Stimulated activated CD4-positive, alpha-beta T cell treated with anti-CD3 and anti-CD28 coated beads, Interleukin-15, amount 100 ng/mL, for 24 hours (primary cell): Measurements from ENCODE around the gene TRPT1.
A peak's percentile ranks its signal among the peaks of the same experiment; 100 is the strongest.

ENCODE experiments used
- DNase-seq: peaks from one replicate; pipeline ENCODE4 v3.0.0-alpha.2; 2020

TRPT1 gene

DNA sequence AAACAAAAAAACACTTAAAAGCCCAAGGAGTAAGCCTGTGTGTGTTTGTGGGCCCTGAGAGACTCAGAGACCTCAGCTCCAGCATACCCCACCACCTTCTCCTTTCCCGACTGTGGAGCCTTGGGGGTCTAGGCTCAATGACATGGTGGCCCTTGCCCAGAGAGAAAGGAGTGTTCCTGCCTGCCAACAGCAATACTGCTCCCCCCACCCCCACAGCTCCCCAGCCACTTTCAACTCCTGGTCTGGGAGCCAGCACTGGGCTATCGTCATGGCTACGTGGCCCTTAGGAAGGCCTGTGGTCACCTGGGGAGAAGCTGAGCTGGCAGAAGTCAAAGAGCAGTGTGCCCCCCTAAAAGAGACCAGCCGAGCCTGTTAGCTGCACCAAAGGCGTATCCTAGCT is 18.1 kb upstream of the TRPT1 start:
- no peak for DNase-seq

DNA sequence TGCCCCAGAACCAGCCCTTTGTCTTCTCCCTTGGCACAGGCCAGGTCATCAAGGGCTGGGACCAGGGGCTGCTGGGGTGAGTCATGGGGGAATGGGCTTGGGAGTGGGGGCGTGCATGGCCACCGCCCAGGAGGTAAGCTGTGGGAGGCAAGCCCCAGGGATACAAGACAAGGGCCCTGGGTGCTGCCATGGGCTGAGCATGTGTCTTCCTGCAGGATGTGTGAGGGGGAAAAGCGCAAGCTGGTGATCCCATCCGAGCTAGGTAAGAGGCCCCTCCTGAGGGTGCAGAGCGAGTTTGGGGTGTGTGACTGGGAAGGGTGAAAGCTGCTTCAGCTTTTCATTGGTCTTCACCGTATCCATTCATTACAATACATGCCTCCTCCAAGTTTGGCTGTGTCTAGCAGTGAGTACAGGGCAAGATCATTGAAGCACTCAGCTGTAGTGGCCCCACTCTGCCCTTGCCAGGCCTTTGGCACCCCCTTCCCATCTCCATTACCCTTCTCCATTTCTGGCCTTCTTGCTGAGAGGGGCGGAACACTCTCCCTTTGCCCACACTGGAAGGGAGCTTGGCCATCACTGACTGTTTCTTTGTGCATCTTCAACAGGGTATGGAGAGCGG is 17.4 kb upstream of the TRPT1 start:
- no peak for DNase-seq

DNA sequence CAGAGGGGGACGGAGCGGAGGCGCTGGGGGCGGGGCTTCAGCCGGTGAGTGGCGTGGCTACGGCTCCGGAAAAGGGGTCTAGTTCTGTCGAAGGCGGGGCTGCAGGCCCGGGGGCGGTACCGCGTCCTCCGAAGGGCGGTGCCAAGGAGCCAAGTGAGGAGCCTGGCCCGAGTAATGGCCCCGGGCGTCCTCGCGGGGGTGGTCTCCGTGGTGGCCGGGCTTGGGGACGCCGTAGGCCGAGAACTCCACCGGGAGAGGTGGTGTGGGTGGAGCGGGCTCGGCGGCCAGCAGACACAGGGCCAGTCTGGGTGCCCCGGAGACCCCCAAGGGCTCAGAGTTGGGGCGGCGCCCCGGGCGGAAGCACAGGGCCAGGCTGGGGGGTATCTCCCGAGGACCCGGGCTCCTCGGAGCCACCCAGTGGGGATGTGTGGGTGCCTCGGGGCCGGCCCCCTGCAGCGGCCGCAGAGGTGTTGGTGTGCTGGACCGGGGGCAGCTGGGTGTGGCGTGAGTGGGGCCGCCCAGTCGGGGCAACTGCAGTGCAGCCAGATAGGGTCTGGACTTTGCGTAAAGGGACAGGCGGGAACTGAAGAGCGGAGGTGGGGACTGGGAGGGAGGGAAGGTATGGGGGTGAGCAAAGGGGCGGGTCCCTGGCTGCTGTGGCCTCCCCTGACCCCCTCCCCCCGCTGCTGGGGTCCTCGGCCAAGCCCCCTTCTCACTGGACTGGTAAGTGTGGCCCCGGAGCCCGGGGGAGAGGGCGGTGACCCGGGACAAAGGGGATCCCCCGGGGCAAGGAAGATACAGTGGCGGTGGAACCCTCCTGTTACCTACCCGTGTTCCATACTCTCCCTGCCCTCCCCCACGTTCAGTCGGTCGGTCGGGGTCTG is 15.7 kb upstream of the TRPT1 start:
- DNase-seq, result peak; percentile 49

DNA sequence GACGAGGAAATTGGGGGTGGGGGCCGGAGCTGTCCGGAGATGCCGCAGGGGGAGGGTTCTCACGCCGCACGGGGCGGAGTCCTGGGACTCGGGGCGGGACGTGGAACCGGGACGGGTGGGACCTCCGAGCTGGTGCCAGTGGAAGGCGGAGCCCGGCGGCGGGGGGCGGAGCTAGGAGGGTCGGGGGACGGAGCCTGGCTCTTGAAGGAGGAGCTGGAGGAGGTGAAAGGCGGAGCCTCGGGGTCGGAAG is 15.2 kb upstream of the TRPT1 start:
- peak; percentile 100 for DNase-seq

DNA sequence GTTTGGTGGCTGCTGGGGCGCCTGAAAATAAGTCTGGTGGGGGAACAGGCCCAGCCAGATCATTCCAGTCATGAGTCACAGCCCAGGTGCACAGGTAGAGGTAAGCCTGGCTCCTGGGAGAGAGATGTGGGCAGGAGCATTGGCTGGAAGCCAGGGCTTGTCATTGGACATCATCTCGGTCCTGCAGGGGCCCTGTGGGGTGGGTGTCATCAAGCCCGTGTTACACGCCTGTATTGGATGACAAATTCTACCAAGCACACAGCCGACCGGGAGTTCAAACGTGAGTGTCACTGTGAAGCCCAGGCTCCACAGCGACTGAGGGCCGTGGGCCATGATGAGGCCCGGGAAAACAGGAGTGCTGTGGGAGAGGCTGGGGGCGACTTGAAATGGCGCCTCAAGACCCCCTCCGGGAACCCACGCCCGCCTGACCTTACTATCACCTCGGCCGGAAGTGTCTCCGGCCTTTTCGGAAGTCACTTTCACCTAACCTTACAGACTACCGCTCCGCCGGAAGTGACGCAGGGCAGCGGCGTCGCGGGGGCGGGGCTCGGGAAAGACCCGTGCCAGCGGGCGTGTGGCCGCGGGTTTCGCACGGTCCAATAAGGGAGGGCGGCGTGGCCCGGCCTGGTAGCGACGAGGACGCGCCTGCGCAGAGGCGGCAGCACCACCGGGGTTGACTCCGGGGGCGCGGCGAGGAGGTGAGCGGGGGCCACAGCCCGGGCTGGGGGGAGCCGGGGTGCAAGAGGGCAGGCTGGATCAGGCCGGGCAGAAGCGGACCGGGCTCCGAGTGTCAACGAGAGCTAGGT is 14.7 kb upstream of the TRPT1 start, which contains the start of gene FKBP2:
Gene FKBP2 (plus strand): TSS at position 661 of the 806 bp plus-strand sequence. CDS start 1,293 bp downstream, outside the sequence.
- DNase-seq, result peak; percentile 98

DNA sequence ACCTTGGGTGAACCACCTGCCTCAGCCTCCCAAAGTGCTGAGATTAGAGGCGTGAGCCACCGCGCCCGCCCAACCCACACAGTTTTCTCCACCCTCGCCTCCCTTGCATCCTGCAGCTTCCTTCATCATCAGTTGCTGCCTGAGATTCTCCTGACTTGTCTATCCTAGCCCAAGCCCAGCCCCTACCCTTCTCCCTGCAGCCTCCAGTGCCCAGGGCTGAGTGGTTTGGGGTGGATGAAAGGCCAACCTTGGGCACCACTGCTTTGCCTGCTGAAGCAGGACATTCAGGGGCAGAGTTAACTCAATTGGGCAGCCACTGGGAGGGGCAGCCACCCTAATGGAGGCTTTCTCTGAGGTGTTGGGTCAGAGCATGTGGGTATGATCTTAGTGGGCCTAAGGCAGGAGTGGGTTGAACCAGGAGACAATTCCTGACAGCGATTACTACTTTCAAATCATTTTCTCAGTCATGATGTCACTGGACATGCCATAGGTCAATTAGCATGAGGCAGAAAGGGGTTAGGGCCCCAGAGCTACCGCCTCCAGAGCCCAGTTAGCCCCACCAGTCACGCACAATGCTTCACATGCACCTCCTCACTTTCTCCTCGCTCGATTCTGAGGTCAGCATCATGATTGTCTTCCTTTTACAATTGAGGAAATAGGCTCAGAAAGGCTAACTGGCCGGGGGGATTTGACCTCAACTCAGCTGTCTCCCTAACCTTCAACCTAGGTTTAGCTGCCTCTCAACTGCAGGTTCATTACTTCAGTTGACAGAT is 13.9 kb upstream of the TRPT1 start:
- no peak for DNase-seq

DNA sequence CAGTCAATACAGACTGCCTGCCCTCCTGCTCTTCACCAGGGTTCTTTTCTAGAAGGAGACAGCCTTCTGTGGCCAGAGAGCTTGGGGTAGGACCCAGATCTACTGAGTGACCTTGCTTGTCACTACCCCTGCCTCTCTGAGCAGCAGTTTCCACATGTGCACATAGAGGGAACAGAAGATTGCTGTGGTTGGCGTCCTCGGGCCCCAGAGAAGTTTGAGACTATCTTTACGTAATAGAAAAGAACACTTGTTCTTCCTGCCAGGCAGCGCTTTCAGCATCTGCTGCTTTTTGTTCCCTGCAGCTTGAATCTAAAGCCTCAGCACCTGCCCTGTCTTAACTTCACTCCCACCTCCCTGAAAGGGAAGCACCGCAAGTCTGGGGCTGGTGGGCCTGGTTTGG is 13.0 kb upstream of the TRPT1 start:
- DNase-seq, result no peak

DNA sequence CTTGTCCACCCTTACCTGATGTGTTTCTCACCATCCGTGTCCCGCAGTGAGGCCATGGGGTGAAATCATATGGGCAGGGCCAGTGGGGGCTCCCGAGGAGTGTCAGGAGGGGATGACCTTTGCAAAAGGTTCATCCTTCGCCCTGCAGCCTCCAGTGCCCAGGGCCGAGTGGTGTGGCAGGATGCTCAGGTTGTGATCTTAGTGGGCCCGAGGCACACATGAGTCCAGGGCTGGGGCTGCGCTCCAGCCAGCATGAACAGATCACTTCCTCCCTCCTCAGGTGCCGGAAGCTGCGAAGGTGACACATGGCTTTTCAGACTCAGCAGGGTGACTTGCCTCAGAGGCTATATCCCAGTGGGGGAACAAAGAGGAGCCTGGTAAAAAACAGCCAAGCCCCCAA is 12.1 kb upstream of the TRPT1 start:
- no peak for DNase-seq

DNA sequence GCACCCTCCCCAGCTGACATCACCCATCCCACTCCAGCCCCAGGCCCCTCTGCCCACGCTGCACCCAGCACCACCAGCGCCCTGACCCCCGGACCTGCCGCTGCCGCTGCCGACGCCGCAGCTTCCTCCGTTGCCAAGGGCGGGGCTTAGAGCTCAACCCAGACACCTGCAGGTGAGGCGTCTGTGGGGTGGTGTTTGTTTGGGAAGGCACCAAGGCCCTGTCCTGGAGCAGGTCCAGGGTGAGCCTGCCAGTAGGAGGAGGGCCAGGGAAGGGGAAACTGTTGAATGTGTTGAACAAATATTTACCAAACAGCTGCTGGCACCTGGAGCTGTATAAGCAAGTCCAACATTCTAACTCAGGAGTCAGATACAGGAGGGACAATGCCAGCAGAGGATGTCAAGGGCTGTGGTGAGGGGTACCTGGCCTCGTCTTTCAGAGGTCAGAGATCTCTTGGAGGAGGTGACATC is 11.5 kb upstream of the TRPT1 start:
- no peak for DNase-seq

DNA sequence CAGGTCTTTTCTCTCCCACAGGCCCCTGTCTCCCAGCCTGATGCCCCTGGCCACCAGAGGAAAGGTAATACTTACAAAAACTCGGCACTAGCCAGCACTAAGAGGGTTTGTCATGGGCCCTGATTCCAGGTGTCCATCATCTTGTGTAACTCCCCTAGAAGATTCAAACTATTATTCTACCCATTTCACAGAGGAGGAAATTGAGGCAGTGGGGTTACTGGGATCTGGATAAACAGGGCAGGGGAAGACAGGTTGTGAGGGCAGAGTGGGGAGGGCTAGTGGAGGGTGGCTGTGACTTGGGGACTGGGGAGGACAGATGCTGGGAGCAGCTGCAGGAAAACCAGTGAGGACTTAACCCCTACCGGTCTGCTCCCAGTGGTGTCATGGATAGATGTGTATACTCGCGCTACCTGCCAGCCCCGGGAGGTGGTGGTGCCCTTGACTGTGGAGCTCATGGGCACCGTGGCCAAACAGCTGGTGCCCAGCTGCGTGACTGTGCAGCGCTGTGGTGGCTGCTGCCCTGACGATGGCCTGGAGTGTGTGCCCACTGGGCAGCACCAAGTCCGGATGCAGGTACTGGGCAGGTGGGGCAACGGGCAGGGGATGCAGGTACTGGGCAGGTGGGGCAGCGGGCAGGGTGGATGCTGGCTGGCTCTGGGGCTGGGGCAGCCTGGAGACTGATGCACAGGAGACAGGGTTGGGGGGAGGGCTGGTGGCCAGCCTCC is 9.6 kb upstream of the TRPT1 start:
- DNase-seq, result no peak

DNA sequence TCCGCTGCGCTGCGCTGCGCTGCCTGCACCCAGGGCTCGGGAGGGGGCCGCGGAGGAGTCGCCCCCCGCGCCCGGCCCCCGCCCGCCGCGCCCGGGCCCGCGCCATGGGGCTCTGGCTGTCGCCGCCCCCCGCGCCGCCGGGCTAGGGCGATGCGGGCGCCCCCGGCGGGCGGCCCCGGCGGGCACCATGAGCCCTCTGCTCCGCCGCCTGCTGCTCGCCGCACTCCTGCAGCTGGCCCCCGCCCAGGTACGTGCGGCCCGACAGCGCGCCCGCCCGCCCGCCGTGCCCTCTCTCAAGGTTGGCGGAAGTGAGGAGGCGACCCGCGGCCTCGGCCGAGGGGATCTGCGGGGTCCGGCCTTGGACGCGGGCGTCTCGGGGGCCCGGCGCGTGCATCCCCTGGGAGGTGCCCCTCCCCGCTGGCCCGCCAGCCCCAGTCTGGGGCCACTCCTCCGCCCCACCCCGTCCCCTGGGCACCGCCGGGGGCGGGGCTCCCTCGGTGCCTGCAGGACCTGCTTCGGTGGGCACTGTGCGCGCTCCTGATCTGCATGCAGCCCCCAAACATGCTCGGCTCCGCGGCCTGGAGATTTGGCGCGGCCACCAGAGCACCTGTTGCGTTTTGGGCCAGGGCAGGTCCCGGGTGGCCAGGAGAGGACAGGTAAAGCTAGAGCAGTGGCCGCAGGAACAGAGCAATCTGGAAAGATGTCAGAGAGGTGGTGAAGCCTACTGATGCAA is 8.8 kb upstream of the TRPT1 start:
- peak; percentile 68 for DNase-seq

DNA sequence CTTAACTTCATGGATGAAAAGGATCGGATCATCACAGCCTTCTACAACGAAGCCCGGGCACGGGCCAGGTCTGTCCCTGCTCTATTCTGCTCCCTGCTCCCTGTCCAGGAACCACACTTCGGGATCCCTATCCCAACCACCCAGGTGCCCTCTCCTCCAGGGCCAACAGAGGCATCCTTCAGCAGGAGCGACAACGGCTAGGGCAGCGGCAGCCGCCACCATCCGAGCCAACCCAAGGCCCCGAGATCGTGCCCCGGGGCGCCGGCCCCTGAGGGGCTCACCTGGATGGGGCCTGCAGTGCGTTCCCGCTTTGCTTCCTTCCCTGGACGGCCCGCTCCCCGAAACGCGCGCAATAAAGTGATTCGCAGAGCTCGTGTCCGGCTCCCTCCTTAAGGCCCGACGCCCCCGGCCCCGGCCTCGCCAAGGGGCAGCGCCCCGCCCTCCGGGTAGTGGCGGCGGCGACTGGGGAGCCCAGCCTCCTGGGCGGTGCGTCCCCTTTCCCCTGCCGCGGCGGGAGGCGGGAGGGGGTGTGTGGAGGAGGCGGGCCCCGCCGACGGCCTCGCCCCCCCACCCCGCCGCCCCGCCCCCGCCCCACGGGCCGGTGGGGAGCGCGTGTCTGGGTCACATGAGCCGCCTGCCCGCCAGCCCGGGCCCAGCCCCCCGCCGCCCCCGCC is 8.1 kb upstream of the TRPT1 start, which contains the start of gene VEGFB:
Gene VEGFB (plus strand): TSS at position 672 of the 674 bp plus-strand sequence. CDS start 250 bp downstream, outside the sequence.
- peak; percentile 81 for DNase-seq

DNA sequence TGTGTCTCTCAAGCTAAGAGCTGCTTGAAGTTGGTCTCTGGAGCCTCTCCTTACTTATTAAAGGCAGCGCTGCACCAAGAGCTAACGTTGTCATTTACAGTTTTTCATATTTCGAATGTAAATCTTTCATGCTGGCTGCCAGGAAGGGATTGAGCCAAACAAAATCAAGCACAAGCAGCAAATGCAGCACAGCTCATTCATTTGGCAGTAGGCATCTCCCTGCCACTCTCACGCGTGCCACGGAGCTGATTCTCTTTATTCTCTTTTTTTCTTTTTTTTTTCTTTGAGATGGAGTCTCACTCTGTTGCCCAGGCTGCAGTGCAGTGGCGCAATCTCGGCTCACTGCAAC is 7.0 kb upstream of the TRPT1 start:
- no peak for DNase-seq

DNA sequence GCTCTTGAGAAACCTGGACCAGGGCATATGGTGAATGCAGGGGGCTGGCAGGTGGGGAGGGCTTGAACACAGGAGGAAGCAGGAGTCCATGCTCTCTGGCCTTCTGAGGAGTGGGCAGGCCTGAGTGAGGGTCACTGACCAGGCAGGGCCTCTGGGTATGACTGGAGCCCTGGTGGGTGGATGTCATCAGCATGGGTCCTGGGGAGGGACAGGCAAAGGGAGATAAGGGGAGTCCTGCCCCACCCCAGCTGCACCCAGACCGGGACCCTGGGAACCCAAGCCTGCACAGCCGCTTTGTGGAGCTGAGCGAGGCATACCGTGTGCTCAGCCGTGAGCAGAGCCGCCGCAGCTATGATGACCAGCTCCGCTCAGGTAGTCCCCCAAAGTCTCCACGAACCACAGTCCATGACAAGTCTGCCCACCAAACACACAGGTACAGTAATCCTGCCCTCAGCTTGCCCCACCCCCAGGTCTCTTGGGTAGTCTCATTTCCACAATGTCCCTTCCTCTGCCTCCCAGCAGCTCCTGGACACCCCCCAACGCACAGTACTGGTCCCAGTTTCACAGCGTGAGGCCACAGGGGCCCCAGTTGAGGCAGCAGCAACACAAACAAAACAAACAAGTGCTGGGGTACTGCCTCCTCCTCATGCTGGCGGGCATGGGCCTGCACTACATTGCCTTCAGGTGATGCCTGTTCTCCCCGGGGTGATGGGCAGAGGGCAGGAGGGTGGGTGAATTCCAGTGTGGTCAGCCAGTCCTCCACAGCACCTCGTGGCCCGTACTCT is 6.4 kb upstream of the TRPT1 start:
- DNase-seq, result no peak

DNA sequence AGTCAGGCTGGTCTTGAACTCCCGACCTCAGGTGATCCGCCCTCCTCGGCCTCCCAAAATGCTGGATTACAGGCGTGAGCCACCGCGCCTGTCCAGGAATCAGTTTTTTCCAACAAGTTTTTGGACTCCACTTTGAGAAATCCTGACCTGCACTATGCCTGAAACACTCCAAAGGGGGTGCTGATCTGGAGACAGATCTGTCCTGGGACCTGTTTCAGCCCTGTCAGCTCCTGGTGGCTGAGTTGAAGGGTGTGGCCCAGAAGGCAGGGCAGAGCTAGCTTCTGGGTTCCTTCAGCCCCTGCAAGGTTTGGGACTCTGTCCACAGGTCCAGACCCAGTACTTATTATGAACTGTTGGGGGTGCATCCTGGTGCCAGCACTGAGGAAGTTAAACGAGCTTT is 5.6 kb upstream of the TRPT1 start:
- no peak for DNase-seq

DNA sequence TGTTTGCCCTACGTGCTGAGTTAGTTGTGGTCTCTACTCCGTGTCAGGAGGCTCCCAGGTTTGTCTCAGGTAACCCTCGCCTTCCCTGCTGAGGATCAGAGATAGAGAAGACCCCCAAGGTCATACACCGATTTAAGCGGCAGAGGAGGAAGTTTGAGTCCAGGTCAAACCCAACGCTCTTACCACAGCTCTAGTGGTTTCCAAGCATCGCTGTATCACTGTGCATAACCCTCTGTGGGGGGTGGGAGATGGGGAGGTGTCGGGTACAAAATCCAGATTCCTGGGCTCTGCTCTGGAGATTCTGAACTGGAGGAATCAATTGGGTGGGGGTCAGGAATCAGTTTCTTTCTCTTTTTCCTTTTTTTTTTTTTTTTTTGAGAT is 5.0 kb upstream of the TRPT1 start:
- DNase-seq, result no peak

DNA sequence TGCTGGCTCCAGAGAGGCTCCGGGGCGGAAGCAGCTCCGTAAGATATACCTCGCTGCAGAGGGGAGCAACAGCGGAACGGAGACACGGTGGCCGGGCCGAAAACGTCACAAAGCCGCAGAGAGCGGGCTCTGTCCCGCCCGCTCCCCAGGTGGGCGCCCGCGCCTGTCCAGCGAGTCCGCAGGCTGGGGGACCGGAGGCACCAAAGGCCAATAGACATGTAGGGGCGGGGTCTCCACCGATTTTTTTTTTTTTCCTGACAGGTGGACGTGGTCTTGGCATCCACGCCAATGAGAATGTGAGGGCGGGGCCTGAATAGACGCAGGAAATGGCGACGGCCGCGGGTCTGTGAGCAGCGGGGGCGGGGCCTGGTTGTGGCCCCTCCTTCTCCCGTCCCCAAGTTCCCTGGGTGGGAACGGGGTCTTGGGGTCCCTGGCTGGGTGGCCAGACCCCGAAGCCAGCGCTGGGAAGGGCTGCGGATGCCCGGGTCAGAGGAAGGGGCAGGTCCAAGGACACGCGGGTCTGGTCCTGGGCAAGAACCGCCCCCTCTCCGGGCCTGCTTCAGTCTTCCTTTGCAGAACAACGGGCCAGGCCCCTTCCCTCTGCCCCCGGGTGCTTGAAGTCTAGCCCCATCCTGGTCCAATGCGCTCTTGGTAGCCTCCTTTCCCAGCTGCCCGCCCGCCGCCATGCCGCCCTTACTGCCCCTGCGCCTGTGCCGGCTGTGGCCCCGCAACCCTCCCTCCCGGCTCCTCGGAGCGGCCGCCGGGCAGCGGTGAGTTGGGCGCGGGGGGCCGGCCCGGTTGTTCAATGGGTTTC is 4.4 kb upstream of the TRPT1 start, which contains the start of gene DNAJC4:
Gene DNAJC4 (plus strand): TSS at position 378 of the 814 bp plus-strand sequence. CDS start 307 bp downstream, at position 685.
- DNase-seq, result peak; percentile 95

DNA sequence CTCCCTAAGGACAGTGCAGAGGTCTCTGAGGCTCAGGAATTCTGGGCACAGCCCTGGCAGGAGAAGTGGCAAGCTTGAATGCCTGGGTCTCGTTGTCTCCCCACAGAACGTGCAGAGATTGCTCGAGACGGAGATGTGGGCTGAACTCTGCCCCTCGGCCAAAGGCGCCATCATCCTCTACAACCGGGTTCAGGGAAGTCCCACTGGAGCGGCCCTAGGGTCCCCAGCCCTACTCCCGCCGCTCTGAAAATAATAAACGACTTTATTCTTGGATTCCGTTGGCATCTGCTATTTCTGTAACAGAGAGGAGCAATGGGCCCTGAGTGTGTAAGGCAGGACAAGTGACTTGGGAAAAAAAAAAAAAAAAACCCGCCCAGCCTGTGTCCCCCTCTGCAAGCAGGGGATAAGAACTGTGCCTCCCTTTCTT is 3.8 kb upstream of the TRPT1 start:
- no peak for DNase-seq
